Transverse colon (tissue), 4 donors: ENCODE data around the gene HMCN1.

ENCODE experiments used
- EP300 ChIP-seq: sonication (generic); formaldehyde crosslinking; IDR thresholded peaks from one replicate; pipeline ENCODE4 v1.6.1; 2017; ENCODE audit warnings: antibody characterized with exemption, low read depth
- POLR2A ChIP-seq: fragments of 450-650 bp; IDR thresholded peaks from one replicate; pipeline ENCODE4 v1.6.1; 2016; ENCODE audit warnings: antibody characterized with exemption, mild to moderate bottlenecking, moderate library complexity
- POLR2AphosphoS5 ChIP-seq, 3 donors: sonication (generic); formaldehyde crosslinking; IDR thresholded peaks; one replicate each; pipeline ENCODE4 v1.6.1; 2016; ENCODE audit warnings: antibody characterized with exemption in 3 of 3
- TF ChIP-seq, protein P1 (sequence below), 5 experiments: fragments of 200-600 bp in 3 of 5; fragments of 450-650 bp in 2 of 5; sonication (generic) in 3 of 5; IDR thresholded peaks; 1 replicate in 2 of 5; 2 replicates in 3 of 5; pipeline ENCODE4 v1.5.1; 2016 to 2017; ENCODE audit warnings: antibody characterized with exemption in 5 of 5, inconsistent platforms in 3 of 5, mild to moderate bottlenecking in 2 of 5, moderate library complexity in 1 of 5

DNA sequence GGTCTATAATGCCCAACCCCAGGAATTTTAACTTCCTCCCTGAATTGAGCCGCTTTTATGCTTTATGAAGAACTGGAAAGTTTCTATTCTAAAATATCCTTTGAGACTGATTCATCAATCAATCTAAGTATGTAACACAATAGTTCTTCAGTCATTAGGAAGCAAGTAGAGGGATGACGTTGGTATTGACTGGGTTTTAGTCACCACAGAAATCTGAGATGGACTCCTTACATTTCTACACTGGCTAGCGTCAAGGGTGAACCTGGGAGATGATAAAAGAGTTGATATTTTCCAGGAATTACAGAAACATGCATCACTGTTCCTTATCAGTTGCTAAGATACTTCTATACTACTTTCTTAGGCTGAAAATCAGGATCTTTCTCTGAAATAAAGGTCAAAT, 308.0 kb downstream of the HMCN1 start:
- TF ChIP-seq POLR2A (no peak), POLR2AphosphoS5 (IDR thresholded peaks at IDR 0.05) (no peak), EP300 (no peak)
- TF ChIP-seq, protein P1, sequence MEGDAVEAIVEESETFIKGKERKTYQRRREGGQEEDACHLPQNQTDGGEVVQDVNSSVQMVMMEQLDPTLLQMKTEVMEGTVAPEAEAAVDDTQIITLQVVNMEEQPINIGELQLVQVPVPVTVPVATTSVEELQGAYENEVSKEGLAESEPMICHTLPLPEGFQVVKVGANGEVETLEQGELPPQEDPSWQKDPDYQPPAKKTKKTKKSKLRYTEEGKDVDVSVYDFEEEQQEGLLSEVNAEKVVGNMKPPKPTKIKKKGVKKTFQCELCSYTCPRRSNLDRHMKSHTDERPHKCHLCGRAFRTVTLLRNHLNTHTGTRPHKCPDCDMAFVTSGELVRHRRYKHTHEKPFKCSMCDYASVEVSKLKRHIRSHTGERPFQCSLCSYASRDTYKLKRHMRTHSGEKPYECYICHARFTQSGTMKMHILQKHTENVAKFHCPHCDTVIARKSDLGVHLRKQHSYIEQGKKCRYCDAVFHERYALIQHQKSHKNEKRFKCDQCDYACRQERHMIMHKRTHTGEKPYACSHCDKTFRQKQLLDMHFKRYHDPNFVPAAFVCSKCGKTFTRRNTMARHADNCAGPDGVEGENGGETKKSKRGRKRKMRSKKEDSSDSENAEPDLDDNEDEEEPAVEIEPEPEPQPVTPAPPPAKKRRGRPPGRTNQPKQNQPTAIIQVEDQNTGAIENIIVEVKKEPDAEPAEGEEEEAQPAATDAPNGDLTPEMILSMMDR (IDR thresholded peaks at IDR 0.05): no peak
